Uterus (tissue), 2 donors: Measurements from ENCODE around the gene KRT5.

Experiments used
- POLR2A ChIP-seq, 2 donors: fragments of 450-650 bp; IDR thresholded peaks; one replicate each; pipeline ENCODE4 v1.6.1; 2016; ENCODE audit warnings: antibody characterized with exemption in 2 of 2, mild to moderate bottlenecking in 1 of 2, moderate library complexity in 1 of 2
- TF ChIP-seq, protein P1 (sequence below), 4 experiments: fragments of 200-600 bp in 2 of 4; fragments of 450-650 bp in 2 of 4; sonication (generic) in 2 of 4; IDR thresholded peaks; one replicate each; pipeline ENCODE4 v1.5.1; 2016 to 2019; ENCODE audit warnings: antibody characterized with exemption in 4 of 4, mild to moderate bottlenecking in 2 of 4, moderate library complexity in 1 of 4

DNA sequence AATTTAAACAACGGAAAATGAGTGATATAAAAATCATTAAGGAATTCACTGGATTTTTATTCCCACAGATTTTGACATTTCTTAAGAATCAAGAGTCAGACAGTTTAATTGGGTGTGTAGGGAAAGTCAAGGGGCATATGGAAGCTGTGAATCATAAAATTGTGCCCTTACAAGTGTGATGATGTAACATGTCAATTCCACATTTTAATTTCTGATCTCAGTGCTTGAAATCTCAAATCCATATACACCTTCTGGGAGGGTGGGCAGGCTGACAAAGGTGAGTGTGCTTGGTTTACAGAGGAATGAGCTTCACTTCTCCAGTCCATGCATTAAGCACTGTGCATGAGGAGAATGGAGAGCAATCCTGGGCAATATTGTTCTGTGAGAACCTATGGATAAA lies 26.1 kb downstream of the KRT5 start:
- TF ChIP-seq, protein P1, sequence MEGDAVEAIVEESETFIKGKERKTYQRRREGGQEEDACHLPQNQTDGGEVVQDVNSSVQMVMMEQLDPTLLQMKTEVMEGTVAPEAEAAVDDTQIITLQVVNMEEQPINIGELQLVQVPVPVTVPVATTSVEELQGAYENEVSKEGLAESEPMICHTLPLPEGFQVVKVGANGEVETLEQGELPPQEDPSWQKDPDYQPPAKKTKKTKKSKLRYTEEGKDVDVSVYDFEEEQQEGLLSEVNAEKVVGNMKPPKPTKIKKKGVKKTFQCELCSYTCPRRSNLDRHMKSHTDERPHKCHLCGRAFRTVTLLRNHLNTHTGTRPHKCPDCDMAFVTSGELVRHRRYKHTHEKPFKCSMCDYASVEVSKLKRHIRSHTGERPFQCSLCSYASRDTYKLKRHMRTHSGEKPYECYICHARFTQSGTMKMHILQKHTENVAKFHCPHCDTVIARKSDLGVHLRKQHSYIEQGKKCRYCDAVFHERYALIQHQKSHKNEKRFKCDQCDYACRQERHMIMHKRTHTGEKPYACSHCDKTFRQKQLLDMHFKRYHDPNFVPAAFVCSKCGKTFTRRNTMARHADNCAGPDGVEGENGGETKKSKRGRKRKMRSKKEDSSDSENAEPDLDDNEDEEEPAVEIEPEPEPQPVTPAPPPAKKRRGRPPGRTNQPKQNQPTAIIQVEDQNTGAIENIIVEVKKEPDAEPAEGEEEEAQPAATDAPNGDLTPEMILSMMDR (IDR thresholded peaks at IDR 0.05): no peak
- TF ChIP-seq POLR2A (IDR thresholded peaks at IDR 0.05): no peak
